ENCODE data around the gene KIF26B. TPM values are rescaled to one million over a fixed set of nuclear protein-coding genes. Genes with fewer than 3 reads are reported as not detected.

The KIF26B gene
- total RNA-seq, 1 donor from 2014 or later, result 0.32 TPM

- DNase-seq (ENCODE audit: low spot score), result no peak
Observed at GRCh38 chr1:245241526-245242130, 86.8 kb downstream of the KIF26B start.

DNA sequence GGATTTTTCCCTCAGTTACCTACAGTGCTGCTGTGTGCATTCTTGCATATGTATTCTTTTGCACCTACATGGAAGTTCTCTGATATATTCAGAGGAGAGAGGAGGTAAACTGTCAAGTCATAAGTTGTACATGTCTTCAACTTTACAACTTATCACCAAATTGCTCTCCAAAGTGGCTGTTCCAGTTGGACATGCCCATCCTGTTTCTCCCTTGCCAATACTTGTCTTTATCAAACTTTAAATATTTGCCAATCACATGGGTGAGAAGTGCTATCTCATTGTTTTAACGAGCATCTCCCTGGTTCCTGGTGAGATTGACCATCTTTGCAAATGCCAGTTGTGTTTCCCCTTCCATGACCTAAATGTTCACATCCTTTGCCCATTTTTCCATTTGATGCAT, 88.2 kb downstream of the KIF26B start:
- DNase-seq (ENCODE audit: low spot score), result no peak

- DNase-seq (ENCODE audit: low spot score), result peak; percentile 53
Observed at GRCh38 chr1:245245021-245245667, 90.4 kb downstream of the KIF26B start.

- no peak for DNase-seq (ENCODE audit: low spot score)
Observed at GRCh38 chr1:245246433-245246832, 91.6 kb downstream of the KIF26B start.

DNA sequence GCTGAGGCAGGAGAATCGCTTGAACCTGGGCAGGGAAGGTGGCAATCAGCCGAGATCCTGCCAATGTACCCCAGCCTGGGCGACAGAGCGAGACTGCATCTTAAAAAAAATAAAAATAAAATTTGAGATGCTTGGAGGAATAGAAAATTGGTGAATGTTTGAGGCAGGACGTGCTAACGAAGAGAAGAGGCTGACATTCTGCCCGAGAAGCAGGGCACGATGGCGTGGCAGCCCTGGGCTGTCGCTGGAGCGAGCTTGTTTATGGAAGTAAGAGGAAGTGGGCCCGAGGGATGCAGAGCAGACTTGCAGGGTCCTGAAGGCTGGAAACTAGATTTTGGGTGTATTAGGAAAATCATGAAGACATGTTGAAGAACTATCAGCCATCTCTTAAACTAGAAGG, 92.6 kb downstream of the KIF26B start:
- no peak for DNase-seq (ENCODE audit: low spot score)

DNA sequence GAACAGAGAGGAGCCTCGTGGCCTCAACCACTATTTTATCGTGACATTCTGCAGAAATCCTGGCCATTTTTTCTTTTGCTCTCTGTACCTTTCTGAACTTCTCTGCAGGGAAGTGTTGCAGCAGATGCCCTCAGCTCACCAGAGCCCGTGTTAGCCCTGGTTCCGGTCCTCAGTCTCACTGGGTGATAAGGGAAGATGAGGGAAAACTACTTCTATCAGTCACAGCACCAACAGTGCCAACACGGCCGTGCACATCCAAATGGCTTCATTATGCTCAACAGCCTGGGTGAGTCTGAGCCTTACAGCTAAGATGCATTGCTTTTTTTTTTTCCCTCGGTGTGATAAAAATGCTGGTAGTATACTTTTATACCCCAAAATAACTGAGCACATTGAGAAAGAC, 93.0 kb downstream of the KIF26B start:
- no peak for DNase-seq (ENCODE audit: low spot score)

DNA sequence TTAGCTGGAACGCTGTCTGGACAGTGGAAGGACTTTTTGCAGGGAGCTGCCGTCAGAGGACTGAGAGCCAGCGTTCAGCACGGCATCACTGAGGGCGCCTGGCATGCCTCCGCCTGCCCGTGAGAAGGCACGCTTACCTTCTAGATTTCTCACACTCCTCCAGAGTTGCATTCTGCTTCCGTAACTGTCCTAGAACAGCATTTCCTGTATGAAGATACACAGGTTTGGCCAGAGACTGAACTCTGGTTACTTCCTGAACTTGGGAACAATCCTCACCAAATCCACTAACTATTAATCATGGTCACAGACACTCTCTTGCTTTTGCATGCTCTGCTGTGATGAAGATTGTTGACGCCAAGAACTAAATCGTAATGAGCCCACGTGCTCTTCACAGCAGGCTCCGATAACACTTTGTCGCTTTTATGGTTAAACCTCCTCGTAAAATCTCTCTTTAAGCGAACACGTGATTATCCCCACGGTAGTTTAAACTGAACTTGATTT, 93.5 kb downstream of the KIF26B start:
- no peak for DNase-seq (ENCODE audit: low spot score)

DNA sequence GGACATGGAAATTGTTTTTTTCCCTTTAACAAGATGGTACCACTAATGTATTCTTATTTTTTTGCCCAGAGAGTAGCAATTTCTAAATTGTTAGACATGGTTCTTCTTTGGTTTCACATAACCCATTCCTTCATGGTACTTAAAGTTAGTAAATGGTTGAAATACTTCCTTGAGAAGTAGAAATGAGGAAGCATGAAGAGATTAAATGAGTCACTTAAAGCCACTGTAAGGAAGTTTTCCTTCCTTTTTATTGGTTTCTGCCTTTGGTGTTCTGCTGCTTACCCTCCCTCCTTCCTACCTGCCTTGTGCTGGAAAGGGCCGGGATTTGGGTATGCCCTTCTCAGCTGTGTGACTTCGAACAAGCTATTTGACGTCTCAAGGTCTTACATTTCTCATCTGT, 101.0 kb downstream of the KIF26B start:
- no peak for DNase-seq (ENCODE audit: low spot score)

GRCh38 chr1:245256528-245256927, 101.7 kb downstream of the KIF26B start:
- no peak for DNase-seq (ENCODE audit: low spot score)

DNA sequence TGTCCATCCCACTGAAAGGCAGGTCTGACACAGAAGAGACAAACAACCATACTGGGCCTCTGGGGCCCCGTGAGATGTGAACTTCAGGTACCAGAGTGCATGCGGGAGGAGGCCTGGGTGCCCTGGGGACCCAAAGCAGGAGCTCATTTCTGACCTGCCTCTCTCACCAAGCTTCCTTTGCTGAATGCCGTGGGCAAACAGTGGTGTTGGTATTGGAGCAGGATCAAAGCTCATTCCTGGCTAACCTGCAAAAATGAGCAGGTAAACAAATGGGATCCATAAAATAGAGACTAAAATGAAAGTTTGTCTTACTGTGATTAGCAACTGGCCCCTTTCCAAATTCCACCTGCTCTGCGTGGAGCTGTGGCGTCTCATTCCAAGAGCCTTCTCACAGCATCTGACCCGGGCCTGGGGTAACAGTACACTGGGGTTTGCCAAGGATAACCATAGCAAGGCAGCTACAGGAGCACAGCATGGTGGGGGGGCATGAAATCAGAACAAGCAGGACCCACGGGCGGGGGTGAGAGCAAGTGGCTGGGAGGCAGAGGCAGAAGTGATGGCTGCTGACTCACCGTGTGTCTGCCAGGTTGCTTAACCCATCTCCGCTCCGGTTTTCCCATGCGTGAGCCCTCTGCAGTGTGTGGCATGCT, 103.6 kb downstream of the KIF26B start:
- DNase-seq (ENCODE audit: low spot score), result peak; percentile 31

DNA sequence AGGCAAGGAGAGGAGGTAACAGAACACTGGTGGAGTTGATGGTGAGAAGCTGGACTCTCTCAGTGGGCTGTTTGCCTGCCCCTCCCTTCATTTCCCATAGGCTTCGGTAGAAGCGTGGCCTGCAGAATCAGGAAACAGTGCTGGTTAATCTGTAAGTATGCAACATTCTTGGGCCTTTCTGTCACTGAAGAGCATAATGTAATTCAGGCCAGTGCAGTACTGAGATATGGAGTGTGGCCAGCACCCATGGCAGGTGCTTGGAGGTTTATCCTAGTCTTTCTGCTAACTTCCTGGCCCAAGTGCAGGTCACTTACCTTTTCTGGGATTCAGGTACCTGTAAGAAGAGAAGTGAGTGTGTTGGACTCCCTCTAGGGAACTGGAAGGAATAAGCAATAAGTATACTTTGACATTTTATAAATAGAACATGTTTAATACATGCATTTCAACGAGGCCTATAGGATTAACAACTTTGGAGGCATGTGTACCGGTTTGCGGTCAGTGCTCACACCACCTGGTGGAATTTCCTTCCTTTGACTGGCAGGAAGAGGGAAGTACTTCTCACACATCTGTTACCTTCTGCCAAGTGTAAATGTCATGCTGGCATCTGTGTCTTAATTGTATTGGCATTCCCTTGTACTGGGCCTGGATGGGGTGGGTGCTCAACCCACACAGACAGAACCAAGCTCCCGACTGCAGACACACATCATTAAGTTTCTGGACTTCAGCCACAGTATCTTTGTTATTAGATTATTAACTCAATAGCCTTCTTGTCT, 105.5 kb downstream of the KIF26B start:
- DNase-seq (ENCODE audit: low spot score), result peak; percentile 35

DNA sequence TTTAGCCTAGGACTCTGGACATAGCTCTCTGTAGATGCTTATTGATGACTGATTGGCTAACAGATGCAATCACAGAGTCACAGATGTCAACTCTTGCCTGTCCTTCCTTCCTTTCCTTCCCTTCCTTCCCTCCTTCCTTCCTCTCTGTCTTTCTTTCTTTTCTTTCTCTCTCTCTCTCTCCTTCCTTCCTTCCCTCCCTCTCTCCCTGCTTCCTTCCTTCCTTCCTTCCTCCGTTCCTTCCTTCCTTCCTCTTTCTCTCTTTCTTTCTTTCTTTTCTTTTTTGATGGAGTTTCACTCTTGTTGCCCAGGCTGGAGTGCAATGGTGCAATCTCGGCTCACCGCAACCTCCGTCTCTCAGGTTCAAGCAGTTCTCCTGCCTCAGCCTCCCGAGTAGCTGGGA, 106.1 kb downstream of the KIF26B start:
- no peak for DNase-seq (ENCODE audit: low spot score)

GRCh38 chr1:245261786-245262185, 107.0 kb downstream of the KIF26B start:
- no peak for DNase-seq (ENCODE audit: low spot score)

- DNase-seq (ENCODE audit: low spot score), result no peak
Observed at GRCh38 chr1:245263529-245264095, 108.8 kb downstream of the KIF26B start.

DNA sequence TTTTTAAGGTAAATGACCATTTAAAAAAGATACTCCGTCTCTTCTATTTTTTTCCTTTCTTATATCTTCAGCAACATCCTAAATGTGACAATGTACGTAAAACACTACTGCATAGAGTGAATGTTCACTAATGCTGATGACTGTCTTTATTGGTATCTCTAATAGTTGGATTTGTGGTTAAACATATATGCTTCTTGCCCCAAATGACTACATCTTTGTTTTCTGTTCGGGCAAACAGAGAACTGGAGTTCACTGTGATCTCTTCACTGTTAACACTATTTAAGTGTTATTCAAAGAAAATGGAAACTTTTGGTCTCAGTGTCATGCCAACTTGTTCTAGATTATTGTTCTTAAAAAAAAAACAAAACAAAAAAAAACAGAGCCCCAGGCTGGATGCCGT, 109.4 kb downstream of the KIF26B start:
- no peak for DNase-seq (ENCODE audit: low spot score)

DNA sequence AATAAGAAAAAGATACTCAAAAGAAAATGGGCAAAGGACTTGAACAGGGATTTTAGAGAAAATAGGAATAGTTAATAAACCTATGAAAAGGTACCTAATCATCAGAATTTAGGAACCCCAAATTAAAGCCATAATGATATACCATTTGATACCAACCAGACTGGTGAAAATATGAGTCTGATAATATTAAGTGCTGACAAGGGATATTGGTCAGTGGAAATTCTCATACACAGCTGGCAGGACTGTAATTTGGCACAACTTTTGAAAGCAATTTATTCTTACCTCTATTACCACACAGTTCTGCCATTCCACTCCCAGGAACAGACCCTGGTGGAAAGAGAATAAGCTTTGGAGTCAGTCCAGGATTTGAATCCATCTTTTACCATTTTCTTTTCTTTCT, 111.3 kb downstream of the KIF26B start:
- DNase-seq (ENCODE audit: low spot score), result no peak

DNA sequence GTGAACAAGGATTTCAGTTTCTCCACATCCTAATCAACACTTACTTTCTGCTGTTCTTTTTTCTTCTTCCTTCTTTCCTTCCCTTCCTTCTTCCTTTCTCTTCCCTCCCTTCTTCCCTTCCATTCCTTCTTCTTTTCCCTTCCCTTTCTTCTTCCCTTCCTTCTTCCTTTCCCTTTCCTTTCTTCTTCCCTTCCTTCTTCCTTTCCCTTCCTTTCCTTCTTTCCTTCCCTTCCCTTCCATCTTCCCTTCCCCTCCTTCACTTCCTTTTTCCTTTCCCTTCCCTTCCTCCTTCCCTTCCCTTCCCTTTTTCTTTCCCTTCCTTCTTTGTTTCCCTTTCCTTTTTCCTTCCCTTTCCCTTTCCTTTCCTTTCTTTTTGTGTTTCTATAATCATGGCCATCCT, 115.3 kb downstream of the KIF26B start:
- no peak for DNase-seq (ENCODE audit: low spot score)

DNA sequence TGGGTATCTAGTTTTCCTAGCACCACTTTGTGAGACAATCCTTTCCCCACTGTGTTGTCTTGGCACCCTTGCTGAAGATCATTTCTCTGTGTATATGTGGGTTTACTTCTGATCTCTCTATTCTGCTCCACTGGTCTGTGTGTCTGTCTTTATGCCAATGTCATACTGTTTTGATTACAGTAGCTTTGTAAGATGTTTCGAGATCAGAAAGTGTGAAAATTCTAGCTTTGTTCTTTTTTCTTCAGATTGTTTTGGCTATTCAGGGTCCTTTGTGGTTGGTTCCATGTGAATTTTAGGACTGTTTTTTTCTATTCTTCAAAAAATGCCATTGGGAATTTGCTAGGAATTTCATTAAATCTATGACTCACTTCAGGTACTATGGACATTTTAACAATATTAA, 116.2 kb downstream of the KIF26B start:
- no peak for DNase-seq (ENCODE audit: low spot score)

DNA sequence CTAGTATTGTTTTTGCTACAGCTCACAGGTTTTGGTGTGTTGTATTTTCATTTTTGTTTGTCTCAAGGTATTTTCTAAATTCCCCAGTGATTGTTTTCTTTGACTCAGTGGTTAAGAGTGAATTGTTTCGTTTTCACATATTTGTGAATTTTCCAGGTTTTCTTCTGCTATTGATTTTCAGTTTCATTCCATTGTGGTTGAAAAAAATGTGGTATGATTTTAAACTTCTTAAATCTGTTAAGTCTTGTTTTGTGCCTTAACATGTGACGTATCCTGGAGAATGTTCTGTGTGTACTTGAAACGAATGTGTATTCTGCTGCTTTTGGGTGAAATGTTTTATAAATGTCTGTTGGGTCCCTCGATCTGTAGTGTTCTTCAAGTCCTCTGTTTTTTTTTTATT, 117.9 kb downstream of the KIF26B start:
- no peak for DNase-seq (ENCODE audit: low spot score)

DNA sequence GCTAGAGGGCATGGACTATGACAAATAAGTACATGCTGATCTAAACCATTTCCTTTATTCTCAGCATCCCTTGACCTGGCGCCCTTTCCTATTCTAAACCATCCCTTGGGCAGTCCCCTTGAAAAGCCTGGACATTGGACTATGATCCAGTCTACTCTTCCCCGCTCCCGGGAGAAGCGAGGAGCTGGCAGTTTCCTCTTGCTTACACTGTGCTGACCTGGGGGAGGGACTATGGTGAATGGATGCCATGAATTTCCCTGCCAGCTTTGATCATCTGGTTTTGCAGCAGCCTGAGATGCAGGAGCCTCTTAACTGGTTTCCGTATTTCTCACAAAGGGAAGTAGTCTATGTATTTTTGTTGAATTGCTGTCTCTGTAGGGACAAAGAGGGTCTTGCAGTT, 121.7 kb downstream of the KIF26B start:
- no peak for DNase-seq (ENCODE audit: low spot score)

DNA sequence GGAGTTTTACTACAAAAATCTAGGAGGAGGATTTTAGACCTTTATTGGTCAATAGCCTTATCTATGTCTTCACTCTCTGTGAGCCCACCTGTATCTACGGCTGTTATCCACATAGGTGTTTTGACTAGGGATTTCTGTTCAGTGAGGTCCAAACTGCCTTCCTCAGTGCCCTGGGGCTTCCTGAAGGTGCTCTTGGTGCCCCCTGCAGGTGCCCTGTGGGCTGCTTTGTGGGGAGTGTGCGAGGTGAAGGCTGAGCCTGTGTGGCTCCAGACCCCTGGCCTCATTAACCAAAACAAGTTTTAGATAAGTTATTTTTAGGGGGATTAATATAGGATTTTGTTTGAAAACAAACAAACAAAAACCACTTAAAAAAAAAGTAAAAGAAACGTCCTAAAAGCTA, 122.5 kb downstream of the KIF26B start:
- DNase-seq (ENCODE audit: low spot score), result no peak

DNA sequence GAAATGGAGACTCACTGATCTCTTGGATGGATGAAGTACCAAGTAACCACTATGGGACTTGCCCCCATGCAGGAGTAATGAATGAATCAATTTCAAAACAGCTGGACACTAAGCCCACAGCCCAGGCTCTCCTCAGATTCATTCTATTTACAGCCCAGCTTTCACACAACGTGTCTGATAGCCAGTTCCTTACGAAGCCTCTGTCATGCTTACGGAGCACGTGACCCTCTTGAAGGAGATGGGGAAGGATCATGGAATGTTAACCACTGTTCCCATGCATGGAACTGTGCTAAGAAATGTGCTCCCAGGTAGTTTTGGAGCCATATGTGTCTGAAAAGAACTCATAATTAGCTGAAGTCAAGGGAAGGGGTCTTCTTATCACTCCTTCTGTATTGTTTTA, 124.1 kb downstream of the KIF26B start:
- no peak for DNase-seq (ENCODE audit: low spot score)

Measured in mucosa of gallbladder (tissue), 1 donor.